Smooth muscle cell (in vitro differentiated cells): ENCODE results near the gene CDC16. TPM values are rescaled to one million over a fixed set of nuclear protein-coding genes. Genes with fewer than 3 reads are reported as not detected.

Source experiments
- DNase-seq: peaks from one replicate; lab custom pipeline; 2025; ENCODE audit not compliant: unreplicated experiment; lab: John Stamatoyannopoulos, UW
- H2AFZ ChIP-seq: fragments of 200-600 bp; sonication (generic); 2 replicates; pipeline ENCODE4 v1.6.0; 2016; ENCODE audit warnings: antibody characterized with exemption, low read depth, mild to moderate bottlenecking
- H3F3A ChIP-seq: fragments of 200-600 bp; sonication (generic); 2 replicates; pipeline ENCODE4 v1.6.0; 2017; ENCODE audit warnings: antibody characterized with exemption, low read depth
- H3K27ac ChIP-seq: fragments of 200-600 bp; sonication (generic); 2 replicates; pipeline ENCODE4 v1.5.1; 2016; ENCODE audit warnings: low read depth, mild to moderate bottlenecking
- H3K27me3 ChIP-seq: fragments of 200-600 bp; sonication (generic); 2 replicates; pipeline ENCODE4 v1.6.1; 2016; ENCODE audit warnings: low read depth, mild to moderate bottlenecking
- H3K36me3 ChIP-seq: fragments of 200-600 bp; sonication (generic); 2 replicates; pipeline ENCODE4 v1.5.1; 2016; ENCODE audit warnings: low read depth
- H3K4me1 ChIP-seq: fragments of 200-600 bp; sonication (generic); 2 replicates; pipeline ENCODE4 v1.5.1; 2016; ENCODE audit warnings: low read depth
- H3K4me2 ChIP-seq: fragments of 200-600 bp; sonication (generic); 2 replicates; pipeline ENCODE4 v1.6.0; 2016; ENCODE audit warnings: mild to moderate bottlenecking
- H3K4me3 ChIP-seq: fragments of 200-600 bp; sonication (generic); 2 replicates; pipeline ENCODE4 v1.5.1; 2016; ENCODE audit warnings: mild to moderate bottlenecking
- H3K79me2 ChIP-seq: fragments of 200-600 bp; sonication (generic); 2 replicates; pipeline ENCODE4 v1.6.0; 2016; ENCODE audit warnings: low read depth, mild to moderate bottlenecking
- H3K9ac ChIP-seq: fragments of 200-600 bp; sonication (generic); 2 replicates; pipeline ENCODE4 v1.6.0; 2016; ENCODE audit warnings: low read depth
- H3K9me3 ChIP-seq: fragments of 200-600 bp; sonication (generic); replicated peaks from 2 replicates; pipeline ENCODE4 v1.5.1; 2016; ENCODE audit warnings: low read depth
- H4K20me1 ChIP-seq: fragments of 200-600 bp; sonication (generic); 2 replicates; pipeline ENCODE4 v1.6.0; 2016; ENCODE audit warnings: low read depth
- CTCF ChIP-seq: fragments of 200-600 bp; sonication (generic); IDR thresholded peaks from 2 replicates; pipeline ENCODE4 v1.5.1; 2017; ENCODE audit warnings: borderline replicate concordance, mild to moderate bottlenecking, antibody characterized with exemption; ENCODE audit not compliant: insufficient read depth, poor library complexity, severe bottlenecking
- WGBS: methylation state at CpG from one replicate; pipeline ENCODE4 v1.1.7; 2016; ENCODE audit warnings: low lambda C conversion rate; 5-methylcytosine and 5-hydroxymethylcytosine counted together
- polyA plus RNA-seq: library from polyadenylated mRNA; unstranded; fragments of >200 nt; fragmentation: Nextera tagmentation; extraction: Ambion mirVana; gene quantifications from 2 replicates; pipeline ENCODE4 v1.2.1, GENCODE V29; 2016
- total RNA-seq: library from RNA; depleted of rRNA; stranded (reverse); fragments of >200 nt; gene quantifications from 2 replicates; pipeline ENCODE4 v1.2.3, GENCODE V29; 2014

CDC16 gene
- total and polyA plus RNA-seq, 2 experiments from 2014 or later, result 31.5 to 43.8 TPM

- Histone ChIP-seq H3K27ac (no peak overlapping the region), H3K9ac (no peak overlapping the region), H3K9me3 (no peaks in the 10 kb centered on the region), H3K27me3 (no peaks in the 10 kb centered on the region), H3K4me2 (no peak overlapping the region), H3K79me2 (peaks cover 3% of the 10 kb centered on the region), H4K20me1 (peaks cover under 1% of the 10 kb centered on the region), H3F3A (peaks cover 4% of the 10 kb centered on the region), H2AFZ (no peak overlapping the region), H3K36me3 (peaks cover 4% of the 10 kb centered on the region), H3K4me3 (no peak overlapping the region), H3K4me1 (peaks cover 2% of the 10 kb centered on the region)
- DNase-seq, result no peak
- TF ChIP-seq CTCF, result no peak
- 87% methylated on average over 6 of the region's 6 CpGs for WGBS
Observed at GRCh38 chr13:114309806-114310410, 75.2 kb downstream of the CDC16 start.

- Histone ChIP-seq H3K4me1 (peaks cover 9% of the 10 kb centered on the region), H3F3A (peaks cover 7% of the 10 kb centered on the region), H2AFZ (no peak overlapping the region), H3K79me2 (peaks cover 13% of the 10 kb centered on the region), H3K9ac (no peak overlapping the region), H3K4me2 (no peak overlapping the region), H3K36me3 (peaks cover 4% of the 10 kb centered on the region), H3K4me3 (no peak overlapping the region), H3K27ac (no peak overlapping the region), H3K9me3 (no peaks in the 10 kb centered on the region), H4K20me1 (peaks cover 9% of the 10 kb centered on the region), H3K27me3 (no peaks in the 10 kb centered on the region)
- no peak for TF ChIP-seq CTCF
- DNase-seq, result no peak
- WGBS, result 79% methylated on average over 5 of the region's 5 CpGs
Observed at GRCh38 chr13:114310956-114311355, 76.3 kb downstream of the CDC16 start.

GRCh38 chr13:114311387-114311786 lies 76.7 kb downstream of the CDC16 start:
- Histone ChIP-seq H2AFZ (no peak overlapping the region), H3K36me3 (peaks cover 4% of the 10 kb centered on the region), H3K27ac (no peak overlapping the region), H3K4me3 (no peak overlapping the region), H3K9ac (no peak overlapping the region), H3K4me1 (peaks cover 9% of the 10 kb centered on the region), H3K4me2 (no peak overlapping the region), H3F3A (peaks cover 7% of the 10 kb centered on the region), H3K27me3 (no peaks in the 10 kb centered on the region), H4K20me1 (peaks cover 9% of the 10 kb centered on the region), H3K9me3 (no peaks in the 10 kb centered on the region), H3K79me2 (peaks cover 18% of the 10 kb centered on the region)
- DNase-seq, result no peak
- TF ChIP-seq CTCF, result no peak

- DNase-seq, result no peak
- no peak overlapping the region for H2AFZ ChIP-seq
- peaks cover 9% of the 10 kb centered on the region for H3K4me1 ChIP-seq
- H3K79me2 ChIP-seq, result peaks cover 23% of the 10 kb centered on the region
- H3K27ac ChIP-seq, result no peak overlapping the region
- no peaks in the 10 kb centered on the region for H3K9me3 ChIP-seq
- no peak overlapping the region for H3K4me2 ChIP-seq
- H3K9ac ChIP-seq, result no peak overlapping the region
- no peaks in the 10 kb centered on the region for H3K27me3 ChIP-seq
- H3K4me3 ChIP-seq, result no peak overlapping the region
- no peaks in the 10 kb centered on the region for H3K36me3 ChIP-seq
- TF ChIP-seq CTCF, result no peak
- peaks cover 9% of the 10 kb centered on the region for H4K20me1 ChIP-seq
- peaks cover 7% of the 10 kb centered on the region for H3F3A ChIP-seq
- WGBS, result 78% methylated on average over 2 of the region's 2 CpGs
Observed at GRCh38 chr13:114311908-114312307, 77.2 kb downstream of the CDC16 start.
